A549 (cell line): ENCODE results near the gene SLC45A1.

Source experiments
- ATOH8 ChIP-seq: fragments of 250-450 bp; sonication (Bioruptor Pico); IDR thresholded peaks from 2 replicates; pipeline ENCODE4 v1.5.0; 2020; ENCODE audit warnings: low read depth, mild to moderate bottlenecking, moderate library complexity
- CEBPB ChIP-seq, 2 experiments: fragments of >200 bp in 1 of 2; sonication (Bioruptor Twin) in 1 of 2; formaldehyde crosslinking in 1 of 2; IDR thresholded peaks; 2 replicates each; pipeline ENCODE4 v1.6.1; 2012 to 2016
- CTCF ChIP-seq: fragments of >200 bp; sonication (Bioruptor Twin); formaldehyde crosslinking; IDR thresholded peaks from 3 replicates; pipeline ENCODE4 v1.5.1; 2016
- EHMT2 ChIP-seq: fragments of 200-600 bp; sonication (generic); IDR thresholded peaks from 2 replicates; pipeline ENCODE4 v1.6.1; 2016; ENCODE audit warnings: antibody characterized with exemption, low read depth, mild to moderate bottlenecking, moderate library complexity
- HDAC2 ChIP-seq: fragments of 200-600 bp; sonication (generic); IDR thresholded peaks from 2 replicates; pipeline ENCODE4 v1.6.1; 2016
- JUNB ChIP-seq: fragments of >200 bp; sonication (Bioruptor Twin); formaldehyde crosslinking; IDR thresholded peaks from 2 replicates; pipeline ENCODE4 v1.6.1; 2016
- MAX ChIP-seq: IDR thresholded peaks from 2 replicates; pipeline ENCODE4 v1.6.1; 2012
- PHF8 ChIP-seq: fragments of 200-600 bp; sonication (generic); IDR thresholded peaks from 2 replicates; pipeline ENCODE4 v1.6.1; 2016; ENCODE audit warnings: low read depth, mild to moderate bottlenecking, antibody characterized with exemption, moderate library complexity, borderline replicate concordance
- POLR2A ChIP-seq: IDR thresholded peaks from 2 replicates; pipeline ENCODE4 v1.6.1; 2012; ENCODE audit warnings: mild to moderate bottlenecking, low read length
- RFX5 ChIP-seq: fragments of 450-650 bp; IDR thresholded peaks from 2 replicates; pipeline ENCODE4 v1.7.1; 2014; ENCODE audit warnings: antibody characterized with exemption, mild to moderate bottlenecking, moderate library complexity
- ZC3H11A ChIP-seq: fragments of 450-650 bp; IDR thresholded peaks from 2 replicates; pipeline ENCODE4 v1.6.1; 2014; ENCODE audit warnings: antibody characterized with exemption, mild to moderate bottlenecking
- ZSCAN20 ChIP-seq: fragments of 250-450 bp; sonication (Bioruptor Pico); IDR thresholded peaks from 2 replicates; pipeline ENCODE4 v1.8.0; 2022; ENCODE audit warnings: mild to moderate bottlenecking, moderate library complexity

- TF ChIP-seq MAX (no peak), EHMT2 (no peak), ZSCAN20 (CRISPR knock-in tag) (no peak), CTCF (no peak), CEBPB (IDR thresholded peaks at IDR 0.05) (no peak), RFX5 (no peak), POLR2A (no peak), ATOH8 (no peak), ZC3H11A (no peak), PHF8 (no peak), JUNB (no peak), HDAC2 (no peak)
Measured at GRCh38 chr1:8303141-8303540, 14.8 kb upstream of the SLC45A1 start.
